Measurements from ENCODE around the gene MTG1. TPM values are rescaled to one million over a fixed set of nuclear protein-coding genes. Genes with fewer than 3 reads are reported as not detected.
A peak's percentile ranks its signal among the peaks of the same experiment; 100 is the strongest.

MTG1 gene
- total and polyA plus RNA-seq, 2 experiments from 2014 or later: 45.7 to 68.6 TPM

DNA sequence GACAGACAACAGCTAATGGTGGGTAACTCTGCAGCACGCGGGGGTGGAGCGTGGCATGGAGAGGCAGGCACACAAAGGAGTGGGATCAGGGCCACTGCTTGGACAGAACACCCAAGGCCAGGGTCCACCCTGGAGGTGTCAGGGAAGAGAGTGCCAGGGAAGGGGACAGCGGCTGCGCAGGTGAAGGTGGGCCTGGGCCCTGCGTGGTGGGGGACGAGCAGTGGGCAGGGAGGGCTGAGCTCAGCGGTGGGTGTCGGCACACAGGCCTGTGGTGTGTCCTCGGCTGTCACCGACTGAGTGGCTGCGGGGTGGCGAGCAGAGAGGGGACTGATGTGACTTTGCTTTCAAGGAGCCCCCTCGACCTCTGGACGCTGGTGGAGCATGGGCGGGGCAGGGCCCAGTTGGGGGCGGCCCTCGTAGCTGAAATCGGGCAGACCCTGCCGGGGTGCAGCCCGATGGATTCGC is 51.3 kb downstream of the MTG1 start (continued):
- TF ChIP-seq, protein P1, sequence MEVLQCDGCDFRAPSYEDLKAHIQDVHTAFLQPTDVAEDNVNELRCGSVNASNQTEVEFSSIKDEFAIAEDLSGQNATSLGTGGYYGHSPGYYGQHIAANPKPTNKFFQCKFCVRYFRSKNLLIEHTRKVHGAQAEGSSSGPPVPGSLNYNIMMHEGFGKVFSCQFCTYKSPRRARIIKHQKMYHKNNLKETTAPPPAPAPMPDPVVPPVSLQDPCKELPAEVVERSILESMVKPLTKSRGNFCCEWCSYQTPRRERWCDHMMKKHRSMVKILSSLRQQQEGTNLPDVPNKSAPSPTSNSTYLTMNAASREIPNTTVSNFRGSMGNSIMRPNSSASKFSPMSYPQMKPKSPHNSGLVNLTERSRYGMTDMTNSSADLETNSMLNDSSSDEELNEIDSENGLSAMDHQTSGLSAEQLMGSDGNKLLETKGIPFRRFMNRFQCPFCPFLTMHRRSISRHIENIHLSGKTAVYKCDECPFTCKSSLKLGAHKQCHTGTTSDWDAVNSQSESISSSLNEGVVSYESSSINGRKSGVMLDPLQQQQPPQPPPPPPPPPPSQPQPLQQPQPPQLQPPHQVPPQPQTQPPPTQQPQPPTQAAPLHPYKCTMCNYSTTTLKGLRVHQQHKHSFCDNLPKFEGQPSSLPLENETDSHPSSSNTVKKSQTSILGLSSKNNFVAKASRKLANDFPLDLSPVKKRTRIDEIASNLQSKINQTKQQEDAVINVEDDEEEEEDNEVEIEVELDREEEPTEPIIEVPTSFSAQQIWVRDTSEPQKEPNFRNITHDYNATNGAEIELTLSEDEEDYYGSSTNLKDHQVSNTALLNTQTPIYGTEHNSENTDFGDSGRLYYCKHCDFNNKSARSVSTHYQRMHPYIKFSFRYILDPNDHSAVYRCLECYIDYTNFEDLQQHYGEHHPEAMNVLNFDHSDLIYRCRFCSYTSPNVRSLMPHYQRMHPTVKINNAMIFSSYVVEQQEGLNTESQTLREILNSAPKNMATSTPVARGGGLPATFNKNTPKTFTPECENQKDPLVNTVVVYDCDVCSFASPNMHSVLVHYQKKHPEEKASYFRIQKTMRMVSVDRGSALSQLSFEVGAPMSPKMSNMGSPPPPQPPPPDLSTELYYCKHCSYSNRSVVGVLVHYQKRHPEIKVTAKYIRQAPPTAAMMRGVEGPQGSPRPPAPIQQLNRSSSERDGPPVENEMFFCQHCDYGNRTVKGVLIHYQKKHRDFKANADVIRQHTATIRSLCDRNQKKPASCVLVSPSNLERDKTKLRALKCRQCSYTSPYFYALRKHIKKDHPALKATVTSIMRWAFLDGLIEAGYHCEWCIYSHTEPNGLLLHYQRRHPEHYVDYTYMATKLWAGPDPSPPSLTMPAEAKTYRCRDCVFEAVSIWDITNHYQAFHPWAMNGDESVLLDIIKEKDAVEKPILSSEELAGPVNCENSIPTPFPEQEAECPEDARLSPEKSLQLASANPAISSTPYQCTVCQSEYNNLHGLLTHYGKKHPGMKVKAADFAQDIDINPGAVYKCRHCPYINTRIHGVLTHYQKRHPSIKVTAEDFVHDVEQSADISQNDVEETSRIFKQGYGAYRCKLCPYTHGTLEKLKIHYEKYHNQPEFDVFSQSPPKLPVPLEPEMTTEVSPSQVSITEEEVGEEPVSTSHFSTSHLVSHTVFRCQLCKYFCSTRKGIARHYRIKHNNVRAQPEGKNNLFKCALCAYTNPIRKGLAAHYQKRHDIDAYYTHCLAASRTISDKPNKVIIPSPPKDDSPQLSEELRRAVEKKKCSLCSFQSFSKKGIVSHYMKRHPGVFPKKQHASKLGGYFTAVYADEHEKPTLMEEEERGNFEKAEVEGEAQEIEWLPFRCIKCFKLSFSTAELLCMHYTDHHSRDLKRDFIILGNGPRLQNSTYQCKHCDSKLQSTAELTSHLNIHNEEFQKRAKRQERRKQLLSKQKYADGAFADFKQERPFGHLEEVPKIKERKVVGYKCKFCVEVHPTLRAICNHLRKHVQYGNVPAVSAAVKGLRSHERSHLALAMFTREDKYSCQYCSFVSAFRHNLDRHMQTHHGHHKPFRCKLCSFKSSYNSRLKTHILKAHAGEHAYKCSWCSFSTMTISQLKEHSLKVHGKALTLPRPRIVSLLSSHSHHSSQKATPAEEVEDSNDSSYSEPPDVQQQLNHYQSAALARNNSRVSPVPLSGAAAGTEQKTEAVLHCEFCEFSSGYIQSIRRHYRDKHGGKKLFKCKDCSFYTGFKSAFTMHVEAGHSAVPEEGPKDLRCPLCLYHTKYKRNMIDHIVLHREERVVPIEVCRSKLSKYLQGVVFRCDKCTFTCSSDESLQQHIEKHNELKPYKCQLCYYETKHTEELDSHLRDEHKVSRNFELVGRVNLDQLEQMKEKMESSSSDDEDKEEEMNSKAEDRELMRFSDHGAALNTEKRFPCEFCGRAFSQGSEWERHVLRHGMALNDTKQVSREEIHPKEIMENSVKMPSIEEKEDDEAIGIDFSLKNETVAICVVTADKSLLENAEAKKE (CRISPR knock-in tag; IDR thresholded peaks at IDR 0.05): no peak
- TF ChIP-seq, protein P2, sequence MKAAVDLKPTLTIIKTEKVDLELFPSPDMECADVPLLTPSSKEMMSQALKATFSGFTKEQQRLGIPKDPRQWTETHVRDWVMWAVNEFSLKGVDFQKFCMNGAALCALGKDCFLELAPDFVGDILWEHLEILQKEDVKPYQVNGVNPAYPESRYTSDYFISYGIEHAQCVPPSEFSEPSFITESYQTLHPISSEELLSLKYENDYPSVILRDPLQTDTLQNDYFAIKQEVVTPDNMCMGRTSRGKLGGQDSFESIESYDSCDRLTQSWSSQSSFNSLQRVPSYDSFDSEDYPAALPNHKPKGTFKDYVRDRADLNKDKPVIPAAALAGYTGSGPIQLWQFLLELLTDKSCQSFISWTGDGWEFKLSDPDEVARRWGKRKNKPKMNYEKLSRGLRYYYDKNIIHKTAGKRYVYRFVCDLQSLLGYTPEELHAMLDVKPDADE (IDR thresholded peaks at IDR 0.05): no peak
- TF ChIP-seq ZNF331 (CRISPR knock-in tag; IDR thresholded peaks at IDR 0.05; ENCODE audit: low read depth): no peak

DNA sequence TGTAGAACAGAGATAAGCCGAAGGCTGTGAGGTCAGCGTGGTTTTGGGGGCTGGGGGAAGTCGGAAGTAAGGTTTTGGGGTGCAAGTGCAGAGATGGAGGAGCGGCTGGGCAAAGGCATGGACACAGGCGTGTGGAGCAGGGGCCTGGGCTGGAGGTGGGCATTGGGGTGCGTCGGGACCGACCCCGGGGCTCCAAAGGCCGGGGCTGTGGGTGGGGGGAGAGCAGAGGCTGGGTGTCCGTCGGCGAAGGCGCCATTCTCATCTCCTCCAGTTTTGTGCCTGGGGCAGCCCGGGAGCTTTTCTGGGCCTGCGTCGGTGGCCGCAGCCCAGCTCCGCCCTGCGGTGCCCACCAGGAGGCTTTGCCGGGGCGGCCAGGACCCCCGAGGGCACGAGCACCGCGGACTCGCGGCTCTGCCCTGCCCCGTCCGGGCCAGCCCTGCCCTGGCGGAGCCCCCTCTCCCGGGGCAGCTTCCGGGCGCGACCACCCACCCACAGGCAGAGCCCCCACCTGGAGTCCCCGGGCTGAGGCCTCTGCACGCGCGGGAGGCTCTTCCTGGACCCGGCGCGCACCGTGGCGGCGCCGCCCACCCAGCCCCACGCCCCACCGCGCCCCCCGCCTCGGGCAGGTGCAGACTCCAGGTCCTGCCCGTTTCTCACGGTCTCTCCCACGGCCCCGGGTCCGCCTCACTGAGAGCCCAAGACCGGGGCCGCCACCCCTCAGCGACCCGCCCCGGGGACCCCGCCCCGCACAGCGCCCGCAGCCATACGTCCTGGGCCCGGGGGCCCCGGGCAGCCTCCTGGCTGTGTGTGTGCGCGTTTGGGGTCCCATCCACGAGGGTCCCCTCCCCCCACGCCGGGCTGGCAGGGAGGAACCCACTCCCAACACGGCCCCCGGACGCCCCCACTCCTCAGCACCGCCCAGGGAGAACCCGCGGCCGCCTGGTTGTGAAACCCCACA is 52.1 kb downstream of the MTG1 start:
- Histone ChIP-seq H3K27ac (ENCODE audit: low read depth) (no peak overlapping the region), H3K4me1 (ENCODE audit: insufficient read depth) (no peaks in the 10 kb centered on the region), H2AFZ (no peak overlapping the region), H3K4me2 (no peak overlapping the region), H3K79me2 (replicated peaks; ENCODE audit: insufficient read depth) (no peaks in the 10 kb centered on the region), H3F3A (replicated peaks; ENCODE audit: low read depth) (no peaks in the 10 kb centered on the region), H4K20me1 (replicated peaks; ENCODE audit: insufficient read depth) (no peaks in the 10 kb centered on the region), H3K36me3 (ENCODE audit: insufficient read depth) (no peaks in the 10 kb centered on the region), H3K27me3 (ENCODE audit: insufficient read depth) (no peaks in the 10 kb centered on the region), H3K4me3 (no peak overlapping the region), H3K9me2 (ENCODE audit: insufficient read depth) (no peaks in the 10 kb centered on the region)
- DNase-seq (ENCODE audit: low spot score) (no peak), ATAC-seq (peak; percentile 57)
- TF ChIP-seq, protein P3, sequence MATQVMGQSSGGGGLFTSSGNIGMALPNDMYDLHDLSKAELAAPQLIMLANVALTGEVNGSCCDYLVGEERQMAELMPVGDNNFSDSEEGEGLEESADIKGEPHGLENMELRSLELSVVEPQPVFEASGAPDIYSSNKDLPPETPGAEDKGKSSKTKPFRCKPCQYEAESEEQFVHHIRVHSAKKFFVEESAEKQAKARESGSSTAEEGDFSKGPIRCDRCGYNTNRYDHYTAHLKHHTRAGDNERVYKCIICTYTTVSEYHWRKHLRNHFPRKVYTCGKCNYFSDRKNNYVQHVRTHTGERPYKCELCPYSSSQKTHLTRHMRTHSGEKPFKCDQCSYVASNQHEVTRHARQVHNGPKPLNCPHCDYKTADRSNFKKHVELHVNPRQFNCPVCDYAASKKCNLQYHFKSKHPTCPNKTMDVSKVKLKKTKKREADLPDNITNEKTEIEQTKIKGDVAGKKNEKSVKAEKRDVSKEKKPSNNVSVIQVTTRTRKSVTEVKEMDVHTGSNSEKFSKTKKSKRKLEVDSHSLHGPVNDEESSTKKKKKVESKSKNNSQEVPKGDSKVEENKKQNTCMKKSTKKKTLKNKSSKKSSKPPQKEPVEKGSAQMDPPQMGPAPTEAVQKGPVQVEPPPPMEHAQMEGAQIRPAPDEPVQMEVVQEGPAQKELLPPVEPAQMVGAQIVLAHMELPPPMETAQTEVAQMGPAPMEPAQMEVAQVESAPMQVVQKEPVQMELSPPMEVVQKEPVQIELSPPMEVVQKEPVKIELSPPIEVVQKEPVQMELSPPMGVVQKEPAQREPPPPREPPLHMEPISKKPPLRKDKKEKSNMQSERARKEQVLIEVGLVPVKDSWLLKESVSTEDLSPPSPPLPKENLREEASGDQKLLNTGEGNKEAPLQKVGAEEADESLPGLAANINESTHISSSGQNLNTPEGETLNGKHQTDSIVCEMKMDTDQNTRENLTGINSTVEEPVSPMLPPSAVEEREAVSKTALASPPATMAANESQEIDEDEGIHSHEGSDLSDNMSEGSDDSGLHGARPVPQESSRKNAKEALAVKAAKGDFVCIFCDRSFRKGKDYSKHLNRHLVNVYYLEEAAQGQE (IDR thresholded peaks at IDR 0.05; ENCODE audit: unreplicated experiment): no peak
- TF ChIP-seq, protein P2 (IDR thresholded peaks at IDR 0.05): no peak
- no peak for TF ChIP-seq ZNF331 (CRISPR knock-in tag; IDR thresholded peaks at IDR 0.05; ENCODE audit: low read depth)
- no peak overlapping the region for H3K27ac Mint-ChIP-seq
- no peak overlapping the region; the same call in 2 of the 3 replicates for H3K4me3 Mint-ChIP-seq
- peaks cover 76% of the 10 kb centered on the region for H3K9me3 Mint-ChIP-seq
- H3K4me1 Mint-ChIP-seq: no peaks in the 10 kb centered on the region
- H3K36me3 Mint-ChIP-seq (ENCODE audit: low read depth): peaks cover 19% of the 10 kb centered on the region
- H3K27me3 Mint-ChIP-seq (ENCODE audit: insufficient read depth, low read depth, poor library complexity): peaks cover 5% of the 10 kb centered on the region
